BE2C (cell line): Measurements from ENCODE around the gene CFAP100.

ENCODE experiments used
- DNase-seq: peaks from one replicate; pipeline ENCODE4 v3.0.0-alpha.2; 2020
- H3K27me3 ChIP-seq: fragments of 250-450 bp; sonication (Bioruptor Pico); 2 replicates; pipeline ENCODE4 v1.5.1; 2020; ENCODE audit warnings: mild to moderate bottlenecking
- H3K36me3 ChIP-seq: fragments of 250-450 bp; sonication (Bioruptor Pico); 2 replicates; pipeline ENCODE4 v1.5.1; 2020; ENCODE audit warnings: mild to moderate bottlenecking
- H3K4me1 ChIP-seq: fragments of 250-450 bp; sonication (Bioruptor Pico); 2 replicates; pipeline ENCODE4 v1.5.1; 2020
- H3K4me3 ChIP-seq: 2 replicates; pipeline ENCODE4 v1.5.1; 2011; ENCODE audit warnings: low read depth, low read length
- H3K9me3 ChIP-seq: fragments of 250-450 bp; sonication (Bioruptor Pico); 2 replicates; pipeline ENCODE4 v1.5.1; 2020
- CTCF ChIP-seq: IDR thresholded peaks from 2 replicates; pipeline ENCODE4 v1.5.1; 2012; ENCODE audit warnings: mild to moderate bottlenecking, low read depth, low read length

Gene CFAP100

GRCh38 chr3:126442094-126442855 is 47.6 kb downstream of the CFAP100 start:
- Histone ChIP-seq H3K27me3 (no peaks in the 10 kb centered on the region), H3K9me3 (no peaks in the 10 kb centered on the region), H3K36me3 (no peaks in the 10 kb centered on the region), H3K4me1 (no peaks in the 10 kb centered on the region), H3K4me3 (no peak overlapping the region)
- TF ChIP-seq CTCF, result no peak
- DNase-seq, result no peak

- no peaks in the 10 kb centered on the region for H3K36me3 ChIP-seq
- H3K4me1 ChIP-seq, result no peaks in the 10 kb centered on the region
- no peak overlapping the region for H3K4me3 ChIP-seq
- H3K9me3 ChIP-seq, result no peaks in the 10 kb centered on the region
- H3K27me3 ChIP-seq, result no peaks in the 10 kb centered on the region
- no peak for TF ChIP-seq CTCF
- DNase-seq, result no peak
Observed at GRCh38 chr3:126442856-126443242, 48.1 kb downstream of the CFAP100 start.

DNA sequence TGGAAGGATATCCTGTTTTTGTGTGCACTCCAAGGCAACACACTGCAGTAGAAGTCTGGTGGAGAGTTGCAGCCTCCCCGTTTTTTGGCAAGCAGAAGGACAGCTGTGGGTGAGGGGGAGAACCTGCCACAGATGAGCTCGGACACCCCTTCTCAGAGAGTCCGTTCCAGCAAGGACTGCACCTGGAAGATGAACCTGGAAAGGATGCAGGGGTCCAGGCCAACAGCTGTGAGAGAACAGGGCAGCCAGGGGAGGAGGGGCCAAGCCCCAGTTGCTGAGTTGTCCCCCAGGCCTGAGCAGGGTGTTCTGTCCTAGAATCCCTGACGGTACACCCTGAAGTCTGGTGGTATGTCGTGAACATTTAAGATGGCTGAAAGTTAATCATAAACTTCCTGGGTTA is 50.8 kb downstream of the CFAP100 start:
- DNase-seq, result no peak
- Histone ChIP-seq H3K4me1 (no peaks in the 10 kb centered on the region), H3K4me3 (no peak overlapping the region), H3K36me3 (no peaks in the 10 kb centered on the region), H3K27me3 (no peaks in the 10 kb centered on the region), H3K9me3 (no peaks in the 10 kb centered on the region)
- TF ChIP-seq CTCF, result no peak

GRCh38 chr3:126446301-126446700 is 51.6 kb downstream of the CFAP100 start:
- H3K36me3 ChIP-seq, result no peaks in the 10 kb centered on the region; the same call in 1 of the 2 replicates
- H3K9me3 ChIP-seq, result no peaks in the 10 kb centered on the region
- TF ChIP-seq CTCF, result no peak
- no peak overlapping the region for H3K4me3 ChIP-seq
- DNase-seq, result no peak
- no peaks in the 10 kb centered on the region for H3K4me1 ChIP-seq
- no peaks in the 10 kb centered on the region for H3K27me3 ChIP-seq

DNA sequence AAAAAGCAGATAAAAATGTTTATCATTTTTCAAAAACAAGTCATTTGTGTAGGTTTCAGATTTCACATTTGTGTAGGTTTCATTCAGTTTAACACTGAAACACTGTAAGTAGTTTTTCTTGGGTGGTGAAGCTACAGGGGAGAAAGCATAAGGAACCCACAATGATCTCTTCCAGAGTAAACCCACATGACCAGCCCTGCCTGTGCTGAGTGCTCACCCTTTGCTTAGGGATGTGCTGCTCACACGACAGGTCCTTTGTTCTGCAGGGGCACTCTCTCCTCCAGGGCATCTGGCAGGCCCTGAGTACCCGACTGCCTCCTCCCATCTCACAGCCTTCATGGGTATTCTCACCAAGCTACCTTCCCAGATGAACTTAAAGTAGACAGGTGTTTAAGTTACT is 52.1 kb downstream of the CFAP100 start:
- no peak for DNase-seq
- H3K4me3 ChIP-seq, result no peak overlapping the region
- H3K4me1 ChIP-seq, result no peaks in the 10 kb centered on the region
- no peak for TF ChIP-seq CTCF
- H3K36me3 ChIP-seq, result peaks cover 4% of the 10 kb centered on the region; the same call in 1 of the 2 replicates
- H3K27me3 ChIP-seq, result no peaks in the 10 kb centered on the region
- no peaks in the 10 kb centered on the region for H3K9me3 ChIP-seq

DNA sequence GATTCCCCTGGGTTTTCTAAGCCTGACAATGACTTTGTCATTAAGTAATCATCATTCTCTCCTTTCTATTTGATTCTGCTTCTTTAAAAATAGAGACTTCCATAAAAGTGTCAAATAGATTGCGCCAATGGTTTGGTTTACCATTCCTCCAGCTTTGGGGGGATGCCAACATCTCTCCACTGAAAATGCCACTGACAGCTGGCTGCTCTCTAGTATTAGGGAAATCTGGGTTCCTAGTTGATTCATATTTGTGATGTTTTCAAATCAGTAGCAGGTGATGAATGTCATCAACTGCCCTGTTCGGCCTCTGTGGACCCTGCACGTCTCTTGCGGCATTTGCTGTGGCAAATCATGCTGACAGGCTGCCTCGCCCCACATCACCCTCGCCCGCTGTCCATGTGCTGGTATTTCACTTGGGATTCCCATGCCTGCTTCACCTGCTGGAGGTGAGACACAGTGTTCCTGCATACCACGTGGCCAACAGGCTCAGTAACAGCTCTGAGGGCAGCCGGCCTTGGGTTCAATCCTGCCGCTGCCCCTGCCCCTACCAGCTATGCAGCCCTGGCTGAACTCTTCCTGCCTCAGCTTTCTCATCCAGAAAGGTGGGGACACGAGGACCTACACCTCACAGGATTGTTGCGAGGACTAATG is 52.9 kb downstream of the CFAP100 start:
- Histone ChIP-seq H3K27me3 (no peaks in the 10 kb centered on the region), H3K4me3 (no peak overlapping the region), H3K9me3 (no peaks in the 10 kb centered on the region), H3K4me1 (no peaks in the 10 kb centered on the region), H3K36me3 (peaks cover 6% of the 10 kb centered on the region; the same call in 1 of the 2 replicates)
- DNase-seq, result no peak
- TF ChIP-seq CTCF, result no peak
